ENCODE measurements around the gene ZBTB21. TPM values are rescaled to one million over a fixed set of nuclear protein-coding genes. Genes with fewer than 3 reads are reported as not detected.

The ZBTB21 gene
- total and polyA plus RNA-seq, 8 donors = 2.9 to 9.5 (median 6.8) TPM

- Histone ChIP-seq H3K27ac (no peak overlapping the region), H3K27me3 (no peaks in the 10 kb centered on the region), H3K4me1 (peaks cover 0 to 8% (median 2%) of the 10 kb centered on the region in 3 donors), H3K9me3 (no peaks in the 10 kb centered on the region), H3K4me3 (no peak overlapping the region), H3K36me3 (no peaks in the 10 kb centered on the region)
- whole genome bisulfite sequencing, 2 donors = 71 to 75% methylated on average over 9 of the region's 9 CpGs
- TF ChIP-seq, protein P1, sequence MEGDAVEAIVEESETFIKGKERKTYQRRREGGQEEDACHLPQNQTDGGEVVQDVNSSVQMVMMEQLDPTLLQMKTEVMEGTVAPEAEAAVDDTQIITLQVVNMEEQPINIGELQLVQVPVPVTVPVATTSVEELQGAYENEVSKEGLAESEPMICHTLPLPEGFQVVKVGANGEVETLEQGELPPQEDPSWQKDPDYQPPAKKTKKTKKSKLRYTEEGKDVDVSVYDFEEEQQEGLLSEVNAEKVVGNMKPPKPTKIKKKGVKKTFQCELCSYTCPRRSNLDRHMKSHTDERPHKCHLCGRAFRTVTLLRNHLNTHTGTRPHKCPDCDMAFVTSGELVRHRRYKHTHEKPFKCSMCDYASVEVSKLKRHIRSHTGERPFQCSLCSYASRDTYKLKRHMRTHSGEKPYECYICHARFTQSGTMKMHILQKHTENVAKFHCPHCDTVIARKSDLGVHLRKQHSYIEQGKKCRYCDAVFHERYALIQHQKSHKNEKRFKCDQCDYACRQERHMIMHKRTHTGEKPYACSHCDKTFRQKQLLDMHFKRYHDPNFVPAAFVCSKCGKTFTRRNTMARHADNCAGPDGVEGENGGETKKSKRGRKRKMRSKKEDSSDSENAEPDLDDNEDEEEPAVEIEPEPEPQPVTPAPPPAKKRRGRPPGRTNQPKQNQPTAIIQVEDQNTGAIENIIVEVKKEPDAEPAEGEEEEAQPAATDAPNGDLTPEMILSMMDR (IDR thresholded peaks at IDR 0.05) = no peak
- FAIRE-seq (no peak), DNase-seq (no peak), ATAC-seq (peak in 2 of 4 donors; percentile 28 to 58)
- intact Hi-C loops (cut with DNase I) = no loop called here
Measured at GRCh38 chr21:41948078-41948895, 61.9 kb downstream of the ZBTB21 start.

- TF ChIP-seq, protein P1 (IDR thresholded peaks at IDR 0.05) = no peak
- intact Hi-C loops (cut with DNase I) = no loop called here
- WGBS, 2 donors = 90 to 92% methylated on average over 8 of the region's 8 CpGs
- H3K4me1 ChIP-seq = no peaks in the 10 kb centered on the region
- FAIRE-seq (no peak), ATAC-seq (no peak), DNase-seq (no peak)
- H3K36me3 ChIP-seq = no peaks in the 10 kb centered on the region
- no peaks in the 10 kb centered on the region for H3K27me3 ChIP-seq
- H3K27ac ChIP-seq = no peak overlapping the region
- H3K4me3 ChIP-seq = no peak overlapping the region
- H3K9me3 ChIP-seq = no peaks in the 10 kb centered on the region
Measured at GRCh38 chr21:41945982-41946381, 64.2 kb downstream of the ZBTB21 start.

DNA sequence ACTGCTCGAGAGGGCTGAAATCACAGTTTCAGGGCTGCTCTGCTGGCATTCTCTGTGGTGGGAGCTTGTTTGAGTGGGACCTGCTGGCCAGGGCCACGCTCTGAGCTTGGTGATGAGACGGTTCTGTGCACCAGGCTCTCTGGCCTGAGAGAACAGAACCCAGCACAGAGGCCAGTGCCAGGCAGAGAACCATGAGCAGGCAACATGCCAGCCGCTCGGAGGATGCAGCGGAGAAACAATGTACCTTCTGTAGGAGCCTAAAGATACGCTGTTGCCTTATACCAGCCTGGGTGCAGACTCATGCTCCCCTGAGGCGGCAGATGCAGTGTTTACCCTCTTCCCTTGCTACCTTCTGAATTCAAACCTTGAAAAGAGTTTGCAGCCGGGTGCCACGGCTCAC lies 66.3 kb downstream of the ZBTB21 start:
- Histone ChIP-seq H3K4me3 (no peak overlapping the region), H3K27me3 (no peaks in the 10 kb centered on the region), H3K4me1 (no peaks in the 10 kb centered on the region), H3K9me3 (no peaks in the 10 kb centered on the region), H3K27ac (no peak overlapping the region), H3K36me3 (no peaks in the 10 kb centered on the region)
- ATAC-seq (no peak), DNase-seq (no peak), FAIRE-seq (no peak)
- WGBS, 2 donors = 92 to 94% methylated on average over 10 of the region's 10 CpGs
- TF ChIP-seq, protein P1 (IDR thresholded peaks at IDR 0.05) = no peak
- intact Hi-C loops (cut with DNase I) = no loop called here

GRCh38 chr21:41942457-41942856 lies 67.7 kb downstream of the ZBTB21 start:
- Histone ChIP-seq H3K4me1 (no peaks in the 10 kb centered on the region), H3K4me3 (no peak overlapping the region), H3K27me3 (no peaks in the 10 kb centered on the region), H3K9me3 (no peaks in the 10 kb centered on the region), H3K27ac (no peak overlapping the region), H3K36me3 (no peaks in the 10 kb centered on the region)
- FAIRE-seq (no peak), DNase-seq (no peak), ATAC-seq (no peak)
- intact Hi-C loops (cut with DNase I) = no loop called here
- 89 to 91% methylated on average over 9 of the region's 9 CpGs for WGBS, 2 donors
- TF ChIP-seq, protein P1 (IDR thresholded peaks at IDR 0.05) = no peak

- H3K4me1 ChIP-seq = no peaks in the 10 kb centered on the region
- FAIRE-seq (no peak), DNase-seq (no peak), ATAC-seq (no peak)
- TF ChIP-seq, protein P1 (IDR thresholded peaks at IDR 0.05) = no peak
- H3K36me3 ChIP-seq = no peaks in the 10 kb centered on the region
- no peak overlapping the region for H3K27ac ChIP-seq
- H3K4me3 ChIP-seq = no peak overlapping the region
- WGBS, 2 donors = 89 to 94% methylated on average over 12 of the region's 12 CpGs
- H3K27me3 ChIP-seq = no peaks in the 10 kb centered on the region
- no peaks in the 10 kb centered on the region for H3K9me3 ChIP-seq
- intact Hi-C loops (cut with DNase I) = no loop called here
Measured at GRCh38 chr21:41941941-41942340, 68.2 kb downstream of the ZBTB21 start.
